ENCODE measurements around the gene HTRA2.

GRCh38 chr2:74505448-74506246 lies 24.1 kb upstream of the HTRA2 start:
- TF ChIP-seq POLR2AphosphoS5 (IDR thresholded peaks at IDR 0.05; ENCODE audit: borderline replicate concordance, low read depth, low read length), result no peak
- no peak for TF ChIP-seq EZH2 (IDR thresholded peaks at IDR 0.05)
- no peak for TF ChIP-seq FOXP2 (optimal IDR thresholded peaks at IDR 0.05; ENCODE audit: control extremely low read depth, extremely low read length, insufficient read depth)

All from SK-N-MC (cell line).